Osteoblast (primary cell): ENCODE measurements around the gene SLC30A5. TPM values are rescaled to one million over a fixed set of nuclear protein-coding genes. Genes with fewer than 3 reads are reported as not detected.

ENCODE experiments used
- DNase-seq: peaks from one replicate; pipeline ENCODE4 v3.0.0; 2011; ENCODE audit warnings: low spot score, mixed read lengths; ENCODE audit not compliant: insufficient read length; ENCODE audit errors: missing footprints
- H2AFZ ChIP-seq: 2 replicates; pipeline ENCODE4 v1.6.0; 2011; ENCODE audit warnings: mild to moderate bottlenecking, low read length
- H3K27ac ChIP-seq: 2 replicates; pipeline ENCODE4 v1.5.1; 2011; ENCODE audit warnings: mild to moderate bottlenecking, low read depth, low read length, moderate library complexity
- H3K27me3 ChIP-seq: 2 replicates; pipeline ENCODE4 v1.6.0; 2012; ENCODE audit warnings: mild to moderate bottlenecking, control low read depth, inconsistent platforms, low read length, moderate library complexity; ENCODE audit not compliant: insufficient read depth
- H3K36me3 ChIP-seq: 2 replicates; pipeline ENCODE4 v1.5.1; 2011; ENCODE audit warnings: mild to moderate bottlenecking, low read length, control low read depth, moderate library complexity; ENCODE audit not compliant: insufficient read depth
- H3K4me1 ChIP-seq: 2 replicates; pipeline ENCODE4 v1.5.1; 2011; ENCODE audit warnings: mild to moderate bottlenecking, low read length, control low read depth, moderate library complexity; ENCODE audit not compliant: insufficient read depth
- H3K4me2 ChIP-seq: 2 replicates; pipeline ENCODE4 v1.6.0; 2011; ENCODE audit warnings: mild to moderate bottlenecking, low read length; ENCODE audit not compliant: insufficient read depth
- H3K4me3 ChIP-seq: fragments of 200-600 bp; sonication (generic); 3 replicates; pipeline ENCODE4 v1.5.1; 2012; ENCODE audit warnings: mild to moderate bottlenecking, low read length, inconsistent platforms; ENCODE audit not compliant: insufficient read depth
- H3K79me2 ChIP-seq: 2 replicates; pipeline ENCODE4 v1.6.0; 2012; ENCODE audit warnings: mild to moderate bottlenecking, low read length, control low read depth, inconsistent platforms; ENCODE audit not compliant: insufficient read depth
- H3K9me3 ChIP-seq: 2 replicates; pipeline ENCODE4 v1.5.1; 2011; ENCODE audit warnings: low read depth, low read length, control low read depth
- H4K20me1 ChIP-seq: 2 replicates; pipeline ENCODE4 v1.6.0; 2012; ENCODE audit warnings: mild to moderate bottlenecking, low read length, control low read depth; ENCODE audit not compliant: insufficient read depth
- total RNA-seq: library from RNA; depleted of rRNA; stranded (reverse); fragments of >200 nt; gene quantifications from 2 replicates; pipeline ENCODE4 v1.2.3, GENCODE V29; 2012
- TF ChIP-seq, protein P1 (sequence below): IDR thresholded peaks from 2 replicates; pipeline ENCODE4 v1.5.1; 2011; ENCODE audit warnings: mild to moderate bottlenecking, low read depth, low read length, moderate library complexity; ENCODE audit errors: extremely low read depth

The SLC30A5 gene
- total RNA-seq, 1 donor: 42.0 TPM

GRCh38 chr5:69115526-69115925 lies 21.7 kb downstream of the SLC30A5 start:
- no peaks in the 10 kb centered on the region for H4K20me1 ChIP-seq
- H2AFZ ChIP-seq: no peak overlapping the region
- H3K27me3 ChIP-seq: no peaks in the 10 kb centered on the region
- no peak overlapping the region for H3K4me3 ChIP-seq
- H3K27ac ChIP-seq: no peak overlapping the region
- no peaks in the 10 kb centered on the region for H3K4me1 ChIP-seq
- DNase-seq: no peak
- H3K4me2 ChIP-seq: no peak overlapping the region
- TF ChIP-seq, protein P1, sequence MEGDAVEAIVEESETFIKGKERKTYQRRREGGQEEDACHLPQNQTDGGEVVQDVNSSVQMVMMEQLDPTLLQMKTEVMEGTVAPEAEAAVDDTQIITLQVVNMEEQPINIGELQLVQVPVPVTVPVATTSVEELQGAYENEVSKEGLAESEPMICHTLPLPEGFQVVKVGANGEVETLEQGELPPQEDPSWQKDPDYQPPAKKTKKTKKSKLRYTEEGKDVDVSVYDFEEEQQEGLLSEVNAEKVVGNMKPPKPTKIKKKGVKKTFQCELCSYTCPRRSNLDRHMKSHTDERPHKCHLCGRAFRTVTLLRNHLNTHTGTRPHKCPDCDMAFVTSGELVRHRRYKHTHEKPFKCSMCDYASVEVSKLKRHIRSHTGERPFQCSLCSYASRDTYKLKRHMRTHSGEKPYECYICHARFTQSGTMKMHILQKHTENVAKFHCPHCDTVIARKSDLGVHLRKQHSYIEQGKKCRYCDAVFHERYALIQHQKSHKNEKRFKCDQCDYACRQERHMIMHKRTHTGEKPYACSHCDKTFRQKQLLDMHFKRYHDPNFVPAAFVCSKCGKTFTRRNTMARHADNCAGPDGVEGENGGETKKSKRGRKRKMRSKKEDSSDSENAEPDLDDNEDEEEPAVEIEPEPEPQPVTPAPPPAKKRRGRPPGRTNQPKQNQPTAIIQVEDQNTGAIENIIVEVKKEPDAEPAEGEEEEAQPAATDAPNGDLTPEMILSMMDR: no peak
- H3K9me3 ChIP-seq: no peaks in the 10 kb centered on the region
- H3K79me2 ChIP-seq: no peaks in the 10 kb centered on the region
- H3K36me3 ChIP-seq: peaks cover 60% of the 10 kb centered on the region

GRCh38 chr5:69129413-69129812 lies 35.6 kb downstream of the SLC30A5 start:
- peak; percentile 85 for DNase-seq
- no peaks in the 10 kb centered on the region for H3K27me3 ChIP-seq
- no peak overlapping the region for H2AFZ ChIP-seq
- H3K4me2 ChIP-seq: no peak overlapping the region
- no peaks in the 10 kb centered on the region for H3K79me2 ChIP-seq
- peaks cover 3% of the 10 kb centered on the region for H4K20me1 ChIP-seq
- TF ChIP-seq, protein P1: no peak
- H3K27ac ChIP-seq: peak overlapping the region; percentile 15
- H3K9me3 ChIP-seq: no peaks in the 10 kb centered on the region
- H3K4me3 ChIP-seq: no peak overlapping the region
- peaks cover 31% of the 10 kb centered on the region for H3K36me3 ChIP-seq
- peaks cover 3% of the 10 kb centered on the region for H3K4me1 ChIP-seq

- TF ChIP-seq, protein P1: no peak
These were observed 36.4 kb downstream of the SLC30A5 start for GRCh38 chr5:69130241-69130640.

DNA sequence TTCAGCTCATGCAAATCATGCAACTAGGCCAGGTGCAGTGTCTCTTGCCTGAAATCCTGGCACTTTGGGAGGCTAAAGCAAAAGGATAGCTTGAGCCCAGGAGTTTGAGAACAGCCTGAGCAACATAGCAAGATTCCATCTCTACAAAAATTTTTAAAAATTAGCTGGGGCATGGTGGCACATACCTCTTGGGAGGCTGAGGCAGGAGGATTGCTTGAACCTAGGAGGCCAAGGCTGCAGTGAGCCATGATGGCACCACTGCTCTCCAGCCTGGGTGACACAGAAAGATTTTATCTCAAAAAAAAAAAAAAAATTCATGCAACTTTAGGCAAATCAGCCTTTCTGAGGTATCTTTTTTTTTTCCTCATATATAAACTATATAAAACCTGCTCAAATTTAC lies 37.5 kb downstream of the SLC30A5 start:
- TF ChIP-seq, protein P1: no peak
- H3K4me1 ChIP-seq: peaks cover 3% of the 10 kb centered on the region

More at GRCh38 chr5:69130241-69130640, 36.4 kb downstream of the SLC30A5 start:
- Histone ChIP-seq H3K9me3 (no peaks in the 10 kb centered on the region), H2AFZ (no peak overlapping the region), H3K4me1 (peaks cover 3% of the 10 kb centered on the region), H3K79me2 (no peaks in the 10 kb centered on the region), H4K20me1 (peaks cover 3% of the 10 kb centered on the region), H3K27me3 (no peaks in the 10 kb centered on the region), H3K4me3 (no peak overlapping the region), H3K4me2 (no peak overlapping the region), H3K27ac (no peak overlapping the region), H3K36me3 (peaks cover 25% of the 10 kb centered on the region)
- DNase-seq: no peak

More for the DNA sequence above, 37.5 kb downstream of the SLC30A5 start:
- H3K79me2 ChIP-seq: no peaks in the 10 kb centered on the region
- peaks cover 3% of the 10 kb centered on the region for H4K20me1 ChIP-seq
- H3K36me3 ChIP-seq: peaks cover 21% of the 10 kb centered on the region
- no peak overlapping the region for H3K27ac ChIP-seq
- no peaks in the 10 kb centered on the region for H3K9me3 ChIP-seq
- no peak overlapping the region for H3K4me3 ChIP-seq
- no peak overlapping the region for H3K4me2 ChIP-seq
- no peaks in the 10 kb centered on the region for H3K27me3 ChIP-seq
- DNase-seq: no peak
- H2AFZ ChIP-seq: no peak overlapping the region
